ENCODE results near the gene RFK. TPM values are rescaled to one million over a fixed set of nuclear protein-coding genes. Genes with fewer than 3 reads are reported as not detected.

Gene RFK
- total and polyA plus RNA-seq, 9 of the 15 experiments (the other 6 are each of a cell fraction or from before 2014, with no cell fraction given), result 3.8 to 51.1 (median 14.8) TPM

DNA sequence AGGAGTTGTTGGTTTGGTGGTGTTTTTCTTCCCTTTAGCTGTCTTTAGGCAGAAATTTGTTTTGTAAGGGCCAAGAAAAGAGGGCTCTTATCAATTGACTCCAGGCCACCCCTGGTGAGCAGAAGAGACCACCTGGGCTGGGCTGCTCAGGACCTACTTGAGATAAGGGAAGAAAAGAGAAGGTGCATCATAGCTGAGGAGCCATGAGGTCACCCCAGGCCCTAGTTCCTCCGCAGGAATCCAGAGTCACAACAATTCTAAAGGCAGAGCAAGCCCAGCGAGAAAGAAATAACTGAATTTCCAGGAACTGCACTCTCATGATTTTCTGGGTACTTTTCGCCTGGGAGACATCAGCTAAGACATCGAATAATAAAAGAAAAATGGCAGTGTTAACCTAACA, 34.9 kb downstream of the RFK start (continued):
- TF ChIP-seq TFE3 (CRISPR knock-in tag; IDR thresholded peaks at IDR 0.05), result no peak
- TF ChIP-seq XRCC5 (IDR thresholded peaks at IDR 0.05; ENCODE audit: low read depth, low read length), result no peak
- TF ChIP-seq LARP7 (IDR thresholded peaks at IDR 0.05), result no peak
- TF ChIP-seq RBM14 (IDR thresholded peaks at IDR 0.05; ENCODE audit: borderline replicate concordance, insufficient read depth, low read depth, low read length), result no peak
- no peak for TF ChIP-seq ZNF586 (CRISPR knock-in tag; conservative IDR thresholded peaks at IDR 0.05)
- TF ChIP-seq KAT8 (IDR thresholded peaks at IDR 0.05; ENCODE audit: low read depth), result no peak
- no peak for TF ChIP-seq POLR2H (tag; IDR thresholded peaks at IDR 0.05; ENCODE audit: low read depth)
- TF ChIP-seq, protein P1, sequence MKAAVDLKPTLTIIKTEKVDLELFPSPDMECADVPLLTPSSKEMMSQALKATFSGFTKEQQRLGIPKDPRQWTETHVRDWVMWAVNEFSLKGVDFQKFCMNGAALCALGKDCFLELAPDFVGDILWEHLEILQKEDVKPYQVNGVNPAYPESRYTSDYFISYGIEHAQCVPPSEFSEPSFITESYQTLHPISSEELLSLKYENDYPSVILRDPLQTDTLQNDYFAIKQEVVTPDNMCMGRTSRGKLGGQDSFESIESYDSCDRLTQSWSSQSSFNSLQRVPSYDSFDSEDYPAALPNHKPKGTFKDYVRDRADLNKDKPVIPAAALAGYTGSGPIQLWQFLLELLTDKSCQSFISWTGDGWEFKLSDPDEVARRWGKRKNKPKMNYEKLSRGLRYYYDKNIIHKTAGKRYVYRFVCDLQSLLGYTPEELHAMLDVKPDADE (conservative IDR thresholded peaks at IDR 0.05; ENCODE audit: control insufficient read depth, low read depth, low read length), result no peak
- TF ChIP-seq DACH1 (IDR thresholded peaks at IDR 0.05; ENCODE audit: partially characterized antibody), result no peak
- no peak for TF ChIP-seq NR4A1 (CRISPR knock-in tag; IDR thresholded peaks at IDR 0.05)
- TF ChIP-seq NR4A1 (tag; IDR thresholded peaks at IDR 0.05), result 0 out of 2 replicates have a peak, but pooled peaks have one; percentile 49
- no peak for TF ChIP-seq KDM4B (IDR thresholded peaks at IDR 0.05; ENCODE audit: borderline replicate concordance in 2 of 2, low read depth in 1 of 2)
- TF ChIP-seq MYC (IDR thresholded peaks at IDR 0.05; ENCODE audit: low read depth, low read length), result peak; percentile 46; the same call in 1 of the 2 replicates
- TF ChIP-seq MYC (CRISPR knock-in tag; IDR thresholded peaks at IDR 0.05; ENCODE audit: borderline replicate concordance, low read depth), result no peak
- TF ChIP-seq, protein P2, sequence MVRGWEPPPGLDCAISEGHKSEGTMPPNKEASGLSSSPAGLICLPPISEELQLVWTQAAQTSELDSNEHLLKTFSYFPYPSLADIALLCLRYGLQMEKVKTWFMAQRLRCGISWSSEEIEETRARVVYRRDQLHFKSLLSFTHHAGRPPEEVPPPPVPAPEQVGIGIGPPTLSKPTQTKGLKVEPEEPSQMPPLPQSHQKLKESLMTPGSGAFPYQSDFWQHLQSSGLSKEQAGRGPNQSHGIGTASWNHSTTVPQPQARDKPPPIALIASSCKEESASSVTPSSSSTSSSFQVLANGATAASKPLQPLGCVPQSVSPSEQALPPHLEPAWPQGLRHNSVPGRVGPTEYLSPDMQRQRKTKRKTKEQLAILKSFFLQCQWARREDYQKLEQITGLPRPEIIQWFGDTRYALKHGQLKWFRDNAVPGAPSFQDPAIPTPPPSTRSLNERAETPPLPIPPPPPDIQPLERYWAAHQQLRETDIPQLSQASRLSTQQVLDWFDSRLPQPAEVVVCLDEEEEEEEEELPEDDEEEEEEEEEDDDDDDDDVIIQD (CRISPR knock-in tag; IDR thresholded peaks at IDR 0.05), result no peak
- TF ChIP-seq MEF2A (IDR thresholded peaks at IDR 0.05; ENCODE audit: control insufficient read depth, low read depth, low read length), result no peak
- no peak for TF ChIP-seq ZNF75A (CRISPR knock-in tag; IDR thresholded peaks at IDR 0.05)
- TF ChIP-seq TEAD4 (IDR thresholded peaks at IDR 0.05; ENCODE audit: low read length), result peak; percentile 95
- no peak for TF ChIP-seq TEAD4 (CRISPR knock-in tag; IDR thresholded peaks at IDR 0.05; ENCODE audit: borderline replicate concordance)
- no peak for TF ChIP-seq NR3C1 (CRISPR knock-in tag; IDR thresholded peaks at IDR 0.05)
- no peak for TF ChIP-seq PRPF4 (IDR thresholded peaks at IDR 0.05; ENCODE audit: insufficient read depth, low read depth, low read length, poor library complexity, severe bottlenecking)
- TF ChIP-seq MLX (CRISPR knock-in tag; conservative IDR thresholded peaks at IDR 0.05), result no peak
- no peak for TF ChIP-seq SNIP1 (IDR thresholded peaks at IDR 0.05; ENCODE audit: low read depth)
- TF ChIP-seq NFXL1 (CRISPR knock-in tag; IDR thresholded peaks at IDR 0.05), result no peak
- TF ChIP-seq BMI1 (IDR thresholded peaks at IDR 0.05; ENCODE audit: low read length), result no peak
- no peak for TF ChIP-seq RAD21 (CRISPR knock-in tag; conservative IDR thresholded peaks at IDR 0.05 in 1 of 2, IDR thresholded peaks at IDR 0.05 in 1 of 2)
